Measurements from ENCODE around the gene SLC30A4. TPM values are rescaled to one million over a fixed set of nuclear protein-coding genes. Genes with fewer than 3 reads are reported as not detected.
A peak's percentile ranks its signal among the peaks of the same experiment; 100 is the strongest.
"Not testable (repeated sequence)": the region's sequence is repeated elsewhere in the genome, so short reads cannot be mapped to it uniquely, and the experiment has no call there.

Gene SLC30A4
- total and polyA plus RNA-seq, 4 donors, result 1.0 to 7.8 (median 2.9) TPM

DNA sequence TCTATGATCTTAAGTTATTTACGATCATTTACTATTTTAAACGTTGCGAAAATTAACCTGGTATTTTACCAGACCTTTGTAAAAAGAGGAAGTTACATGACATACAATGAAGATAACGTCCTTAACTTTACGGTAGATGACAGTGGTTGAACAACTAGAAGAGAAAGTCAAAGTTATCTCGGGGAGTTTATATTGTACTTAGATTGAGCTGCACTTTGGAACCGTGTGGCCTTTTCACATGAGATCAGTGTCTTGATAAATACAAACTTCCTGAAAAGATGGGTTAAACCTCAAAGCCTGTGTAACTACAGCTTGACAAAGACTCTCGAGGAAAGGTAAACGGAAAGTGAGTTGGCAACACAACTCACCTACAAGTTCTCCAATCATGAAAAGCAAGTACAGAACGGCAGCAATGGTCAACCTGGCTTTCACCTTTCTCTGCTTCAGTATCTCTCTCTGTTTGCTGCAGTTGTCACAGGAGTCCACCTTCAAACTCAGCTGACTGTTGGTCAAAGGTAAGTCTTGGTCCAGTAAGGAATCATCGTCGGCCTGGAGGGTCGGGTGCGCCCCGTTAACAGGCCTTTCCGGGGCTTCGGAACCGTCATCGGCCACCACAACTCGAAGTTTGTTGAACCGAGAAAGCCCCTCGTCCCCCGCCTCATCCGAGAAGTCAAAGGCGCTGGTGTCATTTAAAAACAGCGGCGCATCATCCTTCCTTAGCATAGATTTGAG, 793 bp downstream of the SLC30A4 start:
- DNase-seq (peak in 2 of 3 donors; percentile 33 to 35), ATAC-seq (ENCODE audit: insufficient read depth, low FRiP score) (no peak)
- Histone ChIP-seq H3K4me3 (peak overlapping the region; percentile 63), H3K9me3 (ENCODE audit: control insufficient read depth in 4 of 4, insufficient read depth in 3 of 4, low read length in 3 of 4) (no peaks in the 10 kb centered on the region), H3K27me3 (ENCODE audit: control insufficient read depth in 3 of 3, insufficient read depth in 3 of 3, low read length in 2 of 3) (no peaks in the 10 kb centered on the region), H3K4me1 (ENCODE audit: control insufficient read depth in 5 of 5, insufficient read depth in 5 of 5, low read length in 5 of 5) (peaks cover 0 to 20% (median 6%) of the 10 kb centered on the region in 5 donors), H3K9ac (ENCODE audit: insufficient read depth in 1 of 2, low read length in 2 of 2) (peak overlapping the region; percentile 57 to 80), H3K27ac (ENCODE audit: low read depth in 1 of 2, low read length in 1 of 2) (peak overlapping the region; percentile 48 to 88), H3K36me3 (ENCODE audit: control insufficient read depth in 4 of 4, insufficient read depth in 4 of 4, low read length in 4 of 4) (peaks cover 0 to 1% (median 0%) of the 10 kb centered on the region in 4 donors)
- TF ChIP-seq, protein P1, sequence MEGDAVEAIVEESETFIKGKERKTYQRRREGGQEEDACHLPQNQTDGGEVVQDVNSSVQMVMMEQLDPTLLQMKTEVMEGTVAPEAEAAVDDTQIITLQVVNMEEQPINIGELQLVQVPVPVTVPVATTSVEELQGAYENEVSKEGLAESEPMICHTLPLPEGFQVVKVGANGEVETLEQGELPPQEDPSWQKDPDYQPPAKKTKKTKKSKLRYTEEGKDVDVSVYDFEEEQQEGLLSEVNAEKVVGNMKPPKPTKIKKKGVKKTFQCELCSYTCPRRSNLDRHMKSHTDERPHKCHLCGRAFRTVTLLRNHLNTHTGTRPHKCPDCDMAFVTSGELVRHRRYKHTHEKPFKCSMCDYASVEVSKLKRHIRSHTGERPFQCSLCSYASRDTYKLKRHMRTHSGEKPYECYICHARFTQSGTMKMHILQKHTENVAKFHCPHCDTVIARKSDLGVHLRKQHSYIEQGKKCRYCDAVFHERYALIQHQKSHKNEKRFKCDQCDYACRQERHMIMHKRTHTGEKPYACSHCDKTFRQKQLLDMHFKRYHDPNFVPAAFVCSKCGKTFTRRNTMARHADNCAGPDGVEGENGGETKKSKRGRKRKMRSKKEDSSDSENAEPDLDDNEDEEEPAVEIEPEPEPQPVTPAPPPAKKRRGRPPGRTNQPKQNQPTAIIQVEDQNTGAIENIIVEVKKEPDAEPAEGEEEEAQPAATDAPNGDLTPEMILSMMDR (IDR thresholded peaks at IDR 0.05; ENCODE audit: control extremely low read depth, extremely low read depth), result no peak
- 3 to 4% methylated on average over 27 of the region's 27 CpGs for WGBS, 2 donors

DNA sequence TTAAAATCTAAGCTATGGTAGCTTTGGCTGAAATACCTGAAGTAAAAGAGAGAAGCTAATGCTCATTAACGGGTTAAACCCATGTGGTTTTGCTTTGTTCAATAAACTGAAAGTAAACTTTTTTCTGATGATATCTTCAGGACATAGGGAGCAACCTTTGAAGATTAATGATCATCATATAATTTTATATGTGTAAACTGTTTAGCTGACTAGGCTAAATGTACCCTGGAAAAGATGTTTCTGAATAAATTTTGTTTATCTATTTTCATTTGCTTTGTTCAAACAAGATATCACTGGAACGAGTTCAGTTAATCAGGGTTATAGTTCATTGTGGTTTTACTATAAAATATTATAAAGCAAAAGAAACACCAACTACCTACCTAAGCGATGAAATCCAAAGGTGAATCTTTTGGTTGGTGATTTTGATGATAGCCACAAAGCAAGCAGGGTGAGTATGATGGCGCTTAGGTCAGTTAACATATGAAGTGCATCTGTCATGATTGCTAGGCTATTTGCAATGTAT, 11.7 kb downstream of the SLC30A4 start:
- Histone ChIP-seq H3K4me1 (ENCODE audit: control insufficient read depth in 5 of 5, insufficient read depth in 5 of 5, low read length in 5 of 5) (no peaks in the 10 kb centered on the region), H3K9me3 (ENCODE audit: control insufficient read depth in 4 of 4, insufficient read depth in 3 of 4, low read length in 3 of 4) (no peaks in the 10 kb centered on the region), H3K27me3 (ENCODE audit: control insufficient read depth in 3 of 3, insufficient read depth in 3 of 3, low read length in 2 of 3) (no peaks in the 10 kb centered on the region), H3K9ac (ENCODE audit: insufficient read depth in 1 of 2, low read length in 2 of 2) (no peak overlapping the region), H3K4me3 (no peak overlapping the region), H3K27ac (ENCODE audit: low read depth in 1 of 2, low read length in 1 of 2) (no peak overlapping the region), H3K36me3 (ENCODE audit: control insufficient read depth in 4 of 4, insufficient read depth in 4 of 4, low read length in 4 of 4) (peaks cover 0 to 8% (median 5%) of the 10 kb centered on the region in 4 donors)
- 87 to 90% methylated on average over 4 of the region's 4 CpGs for WGBS, 2 donors
- TF ChIP-seq, protein P1 (IDR thresholded peaks at IDR 0.05; ENCODE audit: control extremely low read depth, extremely low read depth), result no peak
- DNase-seq (no peak), ATAC-seq (ENCODE audit: insufficient read depth, low FRiP score) (no peak)

DNA sequence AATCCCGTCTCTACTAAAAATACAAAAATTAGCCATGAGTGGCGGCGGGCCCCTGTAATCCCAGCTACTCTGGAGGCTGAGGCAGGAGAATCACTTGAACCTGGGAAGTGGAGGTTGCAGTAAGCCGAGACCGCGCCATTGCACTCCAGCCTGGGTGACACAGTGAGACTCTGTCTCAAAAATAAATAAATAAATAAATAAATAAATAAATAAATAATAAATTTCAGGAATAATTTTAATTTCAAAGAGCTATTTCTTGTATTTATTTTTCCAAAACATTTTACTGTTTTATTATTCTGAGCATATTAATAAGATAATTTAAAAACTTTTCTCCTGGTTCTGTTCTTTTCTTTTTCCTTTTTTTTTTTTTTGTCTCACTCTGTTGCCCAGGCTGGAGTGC, 15.4 kb downstream of the SLC30A4 start:
- not testable (repeated sequence) for H3K27ac ChIP-seq (ENCODE audit: low read depth in 1 of 2, low read length in 1 of 2); H3K9ac ChIP-seq (ENCODE audit: insufficient read depth in 1 of 2, low read length in 2 of 2); H3K4me3 ChIP-seq; H3K4me1 ChIP-seq (ENCODE audit: control insufficient read depth in 5 of 5, insufficient read depth in 5 of 5, low read length in 5 of 5); ATAC-seq (ENCODE audit: insufficient read depth, low FRiP score); DNase-seq; H3K27me3 ChIP-seq (ENCODE audit: control insufficient read depth in 3 of 3, insufficient read depth in 3 of 3, low read length in 2 of 3); H3K9me3 ChIP-seq (ENCODE audit: control insufficient read depth in 4 of 4, insufficient read depth in 3 of 4, low read length in 3 of 4); H3K36me3 ChIP-seq (ENCODE audit: control insufficient read depth in 4 of 4, insufficient read depth in 4 of 4, low read length in 4 of 4)
- WGBS, 2 donors, result 98 to 99% methylated on average over 6 of the region's 6 CpGs

DNA sequence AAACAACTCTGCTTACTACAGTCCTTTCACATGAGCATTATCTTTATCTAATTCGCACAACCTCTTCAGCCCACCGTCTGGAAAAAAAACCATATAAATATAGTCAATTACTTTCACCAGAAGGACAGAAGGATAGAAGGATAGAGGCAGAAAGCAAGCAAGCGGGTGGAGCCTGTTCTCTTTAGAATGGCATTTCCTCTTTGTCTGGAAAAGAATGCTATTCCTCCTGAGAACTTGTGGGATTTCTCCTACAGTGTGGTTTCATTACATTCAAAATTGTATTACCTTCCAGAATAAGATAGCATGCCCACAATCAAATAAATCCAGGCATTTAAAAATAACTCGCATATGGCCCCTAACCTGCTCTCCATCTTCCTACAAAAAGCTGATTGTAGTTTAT, 23.1 kb downstream of the SLC30A4 start:
- ATAC-seq (ENCODE audit: insufficient read depth, low FRiP score) (no peak), DNase-seq (no peak)
- H3K27ac ChIP-seq (ENCODE audit: low read depth in 1 of 2, low read length in 1 of 2), result no peak overlapping the region
- 85 to 86% methylated on average over 4 of the region's 4 CpGs for WGBS, 2 donors
- TF ChIP-seq, protein P1 (IDR thresholded peaks at IDR 0.05; ENCODE audit: control extremely low read depth, extremely low read depth), result no peak
- no peak overlapping the region for H3K9ac ChIP-seq (ENCODE audit: insufficient read depth in 1 of 2, low read length in 2 of 2)
- H3K36me3 ChIP-seq (ENCODE audit: control insufficient read depth in 4 of 4, insufficient read depth in 4 of 4, low read length in 4 of 4), result peaks cover 0 to 5% (median 2%) of the 10 kb centered on the region in 4 donors
- H3K4me3 ChIP-seq, result no peak overlapping the region
- H3K27me3 ChIP-seq (ENCODE audit: control insufficient read depth in 3 of 3, insufficient read depth in 3 of 3, low read length in 2 of 3), result no peaks in the 10 kb centered on the region
- no peaks in the 10 kb centered on the region for H3K9me3 ChIP-seq (ENCODE audit: control insufficient read depth in 4 of 4, insufficient read depth in 3 of 4, low read length in 3 of 4)
- H3K4me1 ChIP-seq (ENCODE audit: control insufficient read depth in 5 of 5, insufficient read depth in 5 of 5, low read length in 5 of 5), result no peaks in the 10 kb centered on the region

Data from lung (tissue), 12 donors.